ENCODE results near the gene CCT5. TPM values are rescaled to one million over a fixed set of nuclear protein-coding genes. Genes with fewer than 3 reads are reported as not detected.
"Not testable (repeated sequence)": the region's sequence is repeated elsewhere in the genome, so short reads cannot be mapped to it uniquely, and the experiment has no call there.

Gene CCT5
- polyA plus RNA-seq, 5 donors, result 187 to 214 (median 194) TPM

DNA sequence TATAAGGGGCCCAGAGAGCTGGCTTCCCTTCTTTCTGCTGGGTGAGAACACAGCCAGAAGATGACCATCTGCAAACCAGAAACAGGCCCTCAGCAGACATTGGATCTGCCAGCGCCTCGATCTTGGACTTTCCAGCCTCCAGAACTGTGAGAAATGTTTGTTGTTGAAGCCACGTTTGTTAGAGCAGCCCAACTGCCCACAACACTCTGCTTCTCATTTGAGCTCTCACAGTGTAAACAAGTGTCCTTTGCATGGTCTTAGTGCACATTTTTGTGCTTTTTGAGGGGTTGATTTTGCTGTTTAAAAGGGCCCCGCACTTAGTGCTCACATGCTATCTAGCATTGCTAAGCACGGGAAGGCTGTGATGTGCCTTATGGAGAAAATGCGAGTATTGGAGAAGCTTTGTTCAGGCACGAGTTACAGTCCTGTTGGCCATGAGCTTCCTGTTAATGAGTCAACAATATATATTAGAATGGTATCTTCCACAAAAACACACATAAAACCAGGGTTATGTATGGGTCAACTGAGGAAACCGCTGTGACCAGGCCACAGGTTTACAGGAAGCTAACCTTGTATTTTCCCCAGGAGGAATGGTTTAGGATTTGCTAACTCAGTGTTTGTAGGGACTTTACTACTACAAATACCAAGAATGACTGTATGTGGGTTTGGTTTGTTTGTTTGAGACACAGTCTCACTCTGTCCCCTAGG lies 45.7 kb downstream of the CCT5 start:
- DNase-seq, result no peak

DNA sequence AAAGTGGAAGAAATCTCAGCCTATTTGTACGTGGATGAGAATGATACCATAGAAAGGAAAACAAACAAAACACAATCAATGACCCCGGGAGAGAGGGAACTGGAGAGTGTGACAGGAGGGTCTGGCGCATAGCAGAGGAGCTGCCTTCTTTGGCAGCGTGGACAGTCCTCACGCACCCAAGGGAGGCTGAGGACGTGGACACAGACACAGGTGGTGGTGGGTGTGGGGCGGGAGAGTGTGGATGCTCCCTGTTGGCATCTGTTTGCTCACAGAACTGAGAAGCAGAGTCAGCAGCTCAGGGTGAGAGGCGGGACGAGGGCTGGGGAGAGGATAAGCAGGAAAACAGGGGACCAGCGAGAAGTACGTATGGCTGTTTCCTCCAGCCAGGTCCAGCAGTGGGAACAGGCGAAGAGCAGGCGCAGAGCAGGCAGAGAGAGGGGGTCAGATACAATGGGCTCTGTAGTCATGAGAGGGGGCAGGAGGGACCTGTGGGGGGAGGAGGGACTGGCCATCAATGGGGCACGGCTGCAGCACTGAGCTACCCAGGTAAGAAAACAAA lies 47.6 kb downstream of the CCT5 start:
- DNase-seq, result no peak

DNA sequence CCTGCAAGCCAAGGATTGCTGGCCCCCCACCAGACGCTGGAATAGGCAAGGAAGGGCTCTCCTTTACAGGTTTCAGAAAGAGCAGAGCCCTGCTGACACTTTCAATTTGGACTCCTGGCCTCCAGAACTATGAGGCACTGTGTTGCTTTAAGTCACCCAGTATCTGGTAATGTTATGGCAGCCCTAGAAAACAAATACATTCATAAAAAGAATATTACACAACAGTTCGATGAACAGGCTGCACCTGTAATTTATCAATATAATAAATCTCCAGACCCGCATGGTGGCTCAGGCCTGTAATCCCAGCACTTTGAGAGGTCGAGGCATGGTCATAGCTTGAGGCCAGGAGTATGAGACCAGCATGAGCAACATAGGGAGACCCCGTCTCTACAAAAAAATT lies 50.2 kb downstream of the CCT5 start:
- no peak for DNase-seq

DNA sequence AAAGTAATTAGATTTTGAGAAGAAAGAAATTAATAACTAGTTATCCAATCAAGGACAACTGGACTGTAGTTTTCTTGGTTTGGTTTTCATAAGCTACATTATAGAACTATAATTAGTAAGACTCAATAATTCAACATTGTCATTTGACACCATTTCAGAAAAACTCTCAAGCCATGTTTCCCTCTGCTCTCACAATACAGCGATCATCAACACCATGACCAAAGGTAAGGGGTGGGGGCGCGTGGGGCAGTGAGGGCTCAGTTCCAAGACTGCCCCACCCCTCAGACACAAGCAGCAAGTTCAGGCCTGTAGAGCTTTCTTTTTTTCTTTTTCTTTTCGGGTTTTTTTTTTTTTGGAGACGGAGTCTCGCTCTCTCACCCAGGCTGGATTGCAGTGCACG lies 51.2 kb downstream of the CCT5 start:
- no peak for DNase-seq

DNA sequence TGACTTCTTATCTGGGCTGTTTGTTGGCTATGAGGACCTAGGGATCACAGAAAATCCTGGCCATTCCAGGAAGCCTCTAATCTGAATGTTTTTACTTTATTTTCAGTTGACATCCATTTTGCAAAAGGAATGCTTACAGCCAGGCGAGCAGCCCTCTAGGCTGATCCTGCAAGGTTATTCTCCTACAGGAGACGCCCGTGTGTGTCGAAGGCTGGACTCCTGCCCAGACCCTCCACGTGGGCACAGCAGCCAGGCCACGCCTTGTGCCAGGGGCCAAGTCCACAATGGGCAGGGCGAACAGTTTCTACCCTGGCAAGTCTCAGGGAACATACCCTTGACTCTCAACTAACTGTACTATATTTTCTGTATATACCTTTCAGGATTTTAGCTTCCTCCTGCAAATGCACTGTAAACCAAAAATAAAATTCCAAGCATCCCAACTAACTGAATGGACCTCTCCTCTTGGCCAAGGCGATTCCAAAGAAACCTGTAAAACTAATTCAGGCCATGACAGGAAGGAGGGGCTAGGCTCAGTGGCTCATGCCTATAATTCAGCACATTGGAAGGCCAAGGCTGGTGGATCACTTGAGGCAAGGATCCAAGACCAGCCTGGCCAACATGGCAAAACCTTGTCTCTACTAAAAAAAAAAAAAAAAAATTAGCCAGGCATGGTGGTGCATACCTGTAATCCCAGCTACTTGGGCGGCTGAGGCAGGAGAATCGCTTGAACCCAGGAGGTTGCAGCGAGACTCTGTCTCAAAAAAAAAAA lies 51.9 kb downstream of the CCT5 start:
- no peak for DNase-seq

DNA sequence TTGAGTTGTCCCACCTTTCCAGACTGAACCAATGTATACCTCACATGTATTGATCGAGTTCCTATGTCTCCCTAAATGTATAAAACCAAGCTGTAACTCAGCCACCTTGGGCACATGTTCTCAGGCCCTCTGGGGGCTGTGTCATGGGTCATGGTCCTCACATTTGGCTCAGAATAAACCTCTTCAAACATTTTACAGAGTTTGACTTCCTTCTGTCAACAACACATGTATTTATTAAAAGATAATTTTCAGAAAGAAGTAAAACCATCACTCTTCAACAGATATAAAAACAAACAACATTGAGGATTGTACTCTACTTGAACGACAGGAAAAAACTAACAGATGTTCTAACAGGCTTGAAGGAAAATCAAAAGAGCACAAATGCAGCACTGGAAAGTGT lies 53.1 kb downstream of the CCT5 start:
- no peak for DNase-seq

DNA sequence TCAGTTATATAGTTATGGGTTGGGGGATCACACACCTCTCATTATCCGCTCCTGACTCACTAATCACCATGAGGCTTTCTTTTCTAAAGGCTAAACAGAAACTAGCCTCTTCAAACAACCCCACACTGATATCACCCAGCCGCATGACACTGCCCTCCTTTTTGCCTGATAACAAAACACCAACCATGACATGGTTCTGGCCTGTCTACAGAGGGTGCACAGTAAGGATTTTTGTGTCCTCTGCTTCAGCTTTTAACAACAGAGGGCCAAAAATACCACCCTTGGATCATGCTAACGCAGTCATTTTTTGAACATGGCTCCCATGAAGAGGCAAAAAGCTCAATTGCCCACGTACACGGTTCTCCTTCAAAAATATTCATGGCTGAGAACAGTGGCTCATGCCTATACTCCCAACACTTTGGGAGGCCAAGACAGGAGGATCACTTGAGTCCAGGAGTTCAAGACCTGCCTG lies 53.7 kb downstream of the CCT5 start:
- DNase-seq, result no peak

DNA sequence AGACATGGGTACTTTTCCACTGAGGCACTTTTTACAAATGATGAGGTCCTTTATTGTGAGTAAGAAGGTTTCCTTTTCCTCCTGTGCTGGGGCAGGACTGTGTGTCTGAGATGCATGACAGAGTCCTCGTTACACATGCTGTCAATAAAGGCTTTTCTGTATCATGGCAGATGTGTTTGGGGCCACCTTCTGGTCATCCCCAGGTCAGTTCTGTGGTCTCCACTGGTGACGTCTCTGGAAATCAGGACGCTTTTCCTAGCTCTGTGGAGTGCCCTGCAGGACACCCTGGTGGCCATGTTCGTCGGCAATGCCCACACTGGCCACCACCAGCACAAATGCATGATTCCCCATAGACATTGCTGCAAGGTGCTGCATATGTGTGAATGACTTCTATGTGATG lies 54.9 kb downstream of the CCT5 start:
- no peak for DNase-seq

DNA sequence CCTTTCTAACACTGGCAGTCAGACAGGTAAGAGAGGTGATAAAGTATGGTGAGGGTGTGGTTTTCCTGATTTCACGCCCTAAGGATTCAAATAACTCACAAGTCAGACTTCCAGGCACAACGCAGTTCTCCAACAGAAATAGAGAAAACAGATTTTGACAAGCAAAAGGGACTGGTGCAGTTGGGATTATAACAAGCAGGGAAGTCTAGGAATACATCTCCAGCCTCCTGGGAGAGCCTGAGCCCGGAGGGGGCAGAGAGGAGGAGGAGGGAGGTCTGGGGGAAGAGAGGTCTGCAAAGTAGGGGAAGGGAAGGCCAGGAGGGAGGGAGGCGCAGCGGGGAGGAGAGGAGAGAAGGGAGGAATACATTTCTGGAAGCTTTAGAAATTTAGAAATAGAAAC lies 56.0 kb downstream of the CCT5 start:
- DNase-seq, result no peak

DNA sequence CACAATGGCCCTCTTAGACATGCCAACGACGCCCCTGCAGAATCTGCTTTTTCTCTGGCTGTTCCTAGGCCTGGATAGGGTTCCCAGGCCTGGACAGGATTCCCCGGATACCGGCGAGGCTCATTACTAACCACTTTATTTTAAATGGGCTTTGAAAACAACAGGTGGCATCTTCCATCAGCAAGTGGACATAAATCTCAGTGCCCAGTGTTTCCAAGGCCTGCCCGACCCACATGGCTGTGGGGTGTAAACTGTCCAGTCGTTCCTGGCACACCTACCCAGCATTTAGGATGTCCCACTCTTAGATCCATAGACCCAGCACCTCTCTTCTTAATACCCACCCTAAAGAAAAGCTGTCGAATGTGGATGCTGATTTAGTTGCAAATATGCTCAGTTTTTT lies 56.7 kb downstream of the CCT5 start:
- DNase-seq, result no peak

DNA sequence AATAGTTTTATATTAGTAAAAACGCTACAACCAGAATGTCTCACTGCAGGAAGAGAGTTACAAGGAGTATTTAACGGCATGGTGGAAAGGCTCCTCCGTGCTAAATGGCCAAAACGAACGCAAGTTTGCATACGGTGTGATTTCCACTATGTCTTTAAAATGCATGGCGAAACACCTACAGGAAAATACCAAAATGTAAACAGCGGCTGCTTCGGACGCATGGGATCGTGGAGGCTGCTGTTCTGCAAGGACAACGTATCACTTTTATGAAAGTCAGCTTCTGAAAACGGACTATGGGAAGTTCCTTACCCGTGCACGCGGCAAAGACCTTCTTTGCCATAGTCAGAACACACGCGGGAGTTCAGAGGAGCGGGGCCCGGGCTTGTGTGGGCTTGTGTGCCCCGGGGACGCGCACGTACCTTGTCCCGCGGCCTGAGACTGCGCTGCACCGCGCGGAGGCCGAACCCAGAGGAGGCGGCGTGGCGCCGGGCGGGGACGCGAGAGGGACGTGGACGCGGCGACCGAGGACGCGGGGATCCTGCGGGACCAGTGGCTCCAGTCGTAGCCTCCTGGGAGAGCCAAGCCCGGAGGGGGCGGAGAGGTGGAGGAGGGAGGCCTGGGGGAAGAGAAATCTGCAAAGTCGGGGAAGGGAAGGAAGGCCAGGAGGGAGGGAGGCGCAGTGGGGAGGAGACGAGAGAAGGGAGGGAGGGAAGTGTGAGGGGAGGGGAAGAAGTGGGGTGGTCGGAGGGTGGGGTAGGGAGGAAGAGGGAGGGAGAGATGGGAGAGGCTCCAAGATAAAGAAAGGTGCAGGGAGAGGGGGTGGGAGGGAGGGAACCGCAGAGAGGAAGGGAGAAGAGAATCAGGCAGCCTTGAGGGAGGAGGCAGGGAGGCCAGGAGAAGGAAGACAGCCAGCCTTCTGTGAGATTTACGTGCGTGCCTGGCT lies 57.4 kb downstream of the CCT5 start, which contains the start of gene CMBL:
Gene CMBL (minus strand): TSS at position 697 of the 943 bp plus-strand sequence. CDS start 17,140 bp downstream, outside the sequence.
- no peak for DNase-seq

DNA sequence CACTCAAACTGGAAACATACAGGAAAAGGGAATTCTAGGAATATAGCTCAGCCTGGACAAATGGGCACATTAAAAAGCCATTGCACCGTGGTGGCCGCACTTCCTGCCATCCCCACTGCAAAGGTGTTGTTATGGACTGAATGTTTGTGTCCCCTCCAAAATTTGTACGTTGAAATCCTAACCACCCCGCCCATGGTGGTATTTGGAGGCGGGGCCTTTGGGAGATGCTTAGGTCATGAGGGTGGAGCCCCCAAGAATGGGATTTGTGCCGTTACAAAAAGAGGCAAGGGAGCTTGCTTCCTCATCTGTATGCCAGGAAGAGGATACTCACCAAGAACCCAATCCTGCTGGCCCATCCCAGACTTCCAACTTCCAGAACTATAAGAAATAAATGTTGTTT lies 58.8 kb downstream of the CCT5 start:
- DNase-seq, result no peak

DNA sequence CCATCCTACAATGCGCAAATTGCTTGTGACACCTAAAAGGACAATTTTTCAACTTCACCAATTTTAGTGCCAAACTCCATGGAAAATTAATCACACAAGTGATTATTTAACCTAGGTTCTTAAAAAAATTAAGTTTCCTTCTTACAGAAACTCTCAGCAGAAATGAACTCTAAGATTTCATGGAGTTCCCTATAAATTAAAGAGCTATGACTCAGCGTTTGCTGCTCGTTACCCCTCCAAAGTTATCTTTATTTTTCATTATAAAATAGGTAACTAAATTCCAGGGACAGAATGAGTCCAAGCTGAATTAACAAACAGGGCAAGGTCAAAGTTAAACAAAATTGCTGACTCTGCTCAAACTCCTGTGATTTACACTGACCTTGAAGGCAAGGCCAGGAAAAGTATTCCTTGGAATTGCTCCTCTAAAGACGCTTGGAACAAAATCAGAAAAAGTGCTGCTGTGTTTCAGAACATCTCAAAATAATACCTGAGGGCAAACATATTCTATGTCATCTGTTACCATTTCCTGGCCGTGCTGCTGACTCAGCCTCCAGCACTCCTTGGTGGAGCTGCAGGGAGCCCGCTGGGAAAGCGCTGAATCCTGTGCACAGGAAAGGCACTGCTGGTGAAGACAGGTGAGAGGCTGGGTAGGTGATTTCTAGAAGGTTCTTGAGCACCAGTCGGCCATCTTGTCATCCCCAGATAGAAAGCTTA lies 60.1 kb downstream of the CCT5 start:
- DNase-seq, result no peak

DNA sequence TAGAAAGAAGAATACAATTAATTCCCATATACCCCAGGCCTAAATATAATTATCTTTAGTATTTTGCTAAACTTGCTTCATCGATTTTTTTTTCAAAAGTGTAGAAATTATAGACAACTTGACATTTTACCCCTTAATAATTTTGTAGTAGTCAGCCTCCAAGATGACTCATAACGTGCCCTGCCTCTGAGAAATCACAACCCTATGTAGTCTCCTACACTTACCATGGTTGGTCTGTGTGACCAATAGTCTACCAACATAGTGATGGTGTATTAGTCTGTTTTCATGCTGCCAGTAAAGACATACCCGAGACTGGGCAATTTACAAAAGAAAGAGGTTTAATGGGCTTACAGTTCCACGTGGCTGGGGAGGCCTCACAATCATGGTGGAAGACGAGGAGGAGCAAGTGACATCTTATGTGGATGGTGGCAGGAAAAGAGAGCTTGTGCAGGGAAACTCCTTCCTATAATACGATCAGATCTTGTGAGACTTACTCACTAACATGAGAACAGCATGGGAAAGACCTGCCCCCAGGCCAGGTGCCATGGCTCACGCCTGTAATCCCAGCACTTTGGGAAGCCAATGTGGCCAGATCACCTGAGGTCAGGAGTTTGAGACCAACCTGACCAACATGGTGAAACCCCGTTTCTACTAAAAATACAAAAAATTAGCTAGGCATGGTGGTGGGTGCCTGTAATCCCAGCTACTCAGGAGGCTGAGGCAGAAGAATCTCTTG lies 60.9 kb downstream of the CCT5 start:
- DNase-seq, result not testable (repeated sequence)

DNA sequence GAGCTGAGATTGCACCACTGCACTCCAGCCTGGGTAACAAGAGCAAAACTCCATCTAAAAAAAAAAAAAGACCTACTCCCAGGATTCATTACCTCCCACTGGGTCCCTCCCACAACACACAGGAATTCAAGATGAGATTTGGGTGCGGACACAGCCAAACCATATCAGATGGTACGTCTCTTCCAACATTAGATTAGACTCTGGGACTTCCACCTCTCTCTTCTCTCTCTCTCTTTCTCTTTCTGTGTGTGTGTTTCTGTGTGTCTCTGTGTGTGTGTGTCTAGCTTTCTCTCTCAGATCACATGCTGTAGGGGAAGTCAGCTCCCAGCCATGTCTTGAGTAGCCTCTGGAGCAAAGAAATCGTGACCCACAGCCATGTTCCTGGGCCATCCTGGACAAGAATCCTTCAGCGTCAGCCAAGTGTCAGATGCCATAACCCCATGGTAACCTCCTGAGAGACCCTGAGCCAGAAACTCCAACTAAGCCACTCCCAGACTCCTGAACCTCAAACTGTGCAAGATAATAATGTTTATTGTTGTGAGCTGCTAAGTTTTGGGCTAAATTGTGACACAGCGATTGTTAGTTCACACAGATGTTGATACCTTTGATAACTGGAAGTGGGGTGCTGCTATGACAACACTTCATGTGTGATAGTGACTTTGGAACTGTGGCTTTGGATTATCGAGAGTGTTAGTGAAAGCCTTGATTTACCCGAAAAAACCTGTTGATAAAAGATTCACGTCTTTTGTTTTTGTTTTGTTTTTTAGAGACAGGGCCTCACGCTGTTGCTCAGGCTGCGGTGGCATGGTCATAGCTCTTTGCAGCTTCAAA lies 61.7 kb downstream of the CCT5 start:
- DNase-seq, result no peak

DNA sequence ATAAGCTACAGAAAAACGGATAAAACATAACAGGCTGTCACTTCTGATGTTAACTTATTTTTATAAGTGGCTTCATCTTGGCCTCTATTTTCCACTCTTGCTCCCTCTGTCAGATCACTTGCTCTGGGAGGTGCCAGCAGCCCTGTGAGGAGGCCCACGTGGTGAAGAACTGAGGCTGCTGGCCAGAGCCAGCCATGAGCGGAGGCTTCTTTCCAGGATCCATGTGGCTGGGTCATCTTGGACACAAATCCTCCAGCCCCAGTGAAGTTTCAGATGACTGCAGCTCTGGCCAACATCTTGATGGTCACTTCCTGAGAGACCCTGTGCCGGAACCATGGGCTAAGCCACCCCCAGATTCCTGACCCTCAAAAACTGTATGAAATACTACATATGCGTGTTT lies 65.1 kb downstream of the CCT5 start:
- DNase-seq, result no peak

Measured in right lung (tissue), 5 donors.